K562 (cell line): ENCODE measurements around the gene TMC1. TPM values are rescaled to one million over a fixed set of nuclear protein-coding genes. Genes with fewer than 3 reads are reported as not detected.
A peak's percentile ranks its signal among the peaks of the same experiment; 100 is the strongest.

ENCODE experiments used
- ATAC-seq: fragments of 200-7000 bp; cut with Tn5 transposase; 3 replicates; pipeline ENCODE4 v1.9.1; 2020; ENCODE audit warnings: moderate library complexity
- BruUV-seq: library from RNA; stranded (reverse); fragments of 400-500 nt; replicated peaks from 2 replicates; lab custom pipeline; 2021; lab: Mats Ljungman, UMichigan
- CTCF ChIA-PET: fragments of 300-600 bp; formaldehyde crosslinking; extraction: SDS; loops from one replicate; lab custom pipeline; 2021; ENCODE audit warnings: low intra/inter-chr PET ratio; lab: Yijun Ruan, JAX
- POLR2A ChIA-PET: fragments of 300-600, 350-650 bp; sonication (Branson Sonifier 250); formaldehyde crosslinking; extraction: SDS; loops from one replicate; lab custom pipeline; 2021; ENCODE audit warnings: antibody characterized with exemption, inconsistent platforms; lab: Yijun Ruan, JAX
- DNase-seq, 4 experiments: peaks; one replicate each; pipeline versions ENCODE4 v3.0.0 to v3.0.0-alpha.2; 2011 to 2018; ENCODE audit warnings: low spot score in 3 of 4, mixed read lengths in 3 of 4; ENCODE audit errors: extremely low read depth in 1 of 4
- FAIRE-seq: peaks from 2 replicates; lab custom pipeline; 2011; peaks lifted over from hg19 to GRCh38; lab: Jason Lieb, UNC
- H2AFZ ChIP-seq: 2 replicates; pipeline ENCODE4 v1.6.0; 2011; ENCODE audit warnings: low read depth, low read length, control low read depth, inconsistent platforms
- H3K27ac ChIP-seq: fragments of 200-600 bp; 3 replicates; pipeline ENCODE4 v1.8.0; 2011; ENCODE audit warnings: low read depth, mild to moderate bottlenecking, control low read depth, inconsistent platforms, low read length, moderate library complexity, mixed read lengths; ENCODE audit errors: extremely low read depth
- H3K27me3 ChIP-seq, 2 experiments: fragments of 300-600 bp in 1 of 2; 2 replicates in 1 of 2; 3 replicates in 1 of 2; pipeline versions ENCODE4 v1.6.0 to v1.8.0; 2011; ENCODE audit warnings: inconsistent platforms in 2 of 2, low read length in 2 of 2, mild to moderate bottlenecking in 1 of 2, mixed read lengths in 1 of 2, moderate library complexity in 1 of 2; ENCODE audit not compliant: control insufficient read depth in 2 of 2, insufficient read depth in 2 of 2
- H3K36me3 ChIP-seq: fragments of 300-600 bp; 3 replicates; pipeline ENCODE4 v1.8.0; 2011; ENCODE audit warnings: mild to moderate bottlenecking, low read length, inconsistent platforms; ENCODE audit not compliant: control insufficient read depth, insufficient read depth
- H3K4me1 ChIP-seq, 2 experiments: fragments of 200-600 bp in 1 of 2; replicated peaks in 1 of 2; 2 replicates in 1 of 2; 3 replicates in 1 of 2; pipeline versions ENCODE4 v1.5.1 to v1.8.0; 2011; ENCODE audit warnings: inconsistent platforms in 2 of 2, low read length in 2 of 2, mild to moderate bottlenecking in 1 of 2, mixed read lengths in 1 of 2, moderate library complexity in 1 of 2; ENCODE audit not compliant: control insufficient read depth in 2 of 2, insufficient read depth in 2 of 2
- H3K4me2 ChIP-seq: 2 replicates; pipeline ENCODE4 v1.6.1; 2011; ENCODE audit warnings: low read length, control low read depth, inconsistent platforms, mixed read lengths; ENCODE audit not compliant: insufficient read depth
- H3K4me3 ChIP-seq: fragments of 200-600 bp; sonication (generic), shearing (Covaris generic); 2 replicates; pipeline ENCODE4 v1.5.1; 2016; ENCODE audit warnings: control low read depth, inconsistent platforms
- H3K79me2 ChIP-seq: fragments of 200-600 bp; 3 replicates; pipeline ENCODE4 v1.8.0; 2011; ENCODE audit warnings: low read length, inconsistent platforms; ENCODE audit not compliant: control insufficient read depth, insufficient read depth
- H3K9ac ChIP-seq, 2 experiments: 2 replicates each; pipeline versions ENCODE4 v1.6.0 to v1.6.1; 2011; ENCODE audit warnings: low read depth in 2 of 2, low read length in 2 of 2, control low read depth in 1 of 2, inconsistent platforms in 1 of 2, mild to moderate bottlenecking in 1 of 2, mixed read lengths in 1 of 2; ENCODE audit not compliant: insufficient read depth in 1 of 2
- H3K9me1 ChIP-seq: one replicate; pipeline ENCODE4 v1.6.0; 2011; ENCODE audit warnings: inconsistent platforms, mild to moderate bottlenecking, low read length, moderate library complexity; ENCODE audit not compliant: control insufficient read depth, insufficient read depth
- H3K9me3 ChIP-seq: replicated peaks from 2 replicates; pipeline ENCODE4 v1.5.1; 2011; ENCODE audit warnings: low read depth, low read length, inconsistent platforms; ENCODE audit not compliant: control insufficient read depth, insufficient read depth
- H4K20me1 ChIP-seq: replicated peaks from 2 replicates; pipeline ENCODE4 v1.6.1; 2011; ENCODE audit warnings: low read length, inconsistent platforms, mixed read lengths; ENCODE audit not compliant: control insufficient read depth, insufficient read depth
- ARHGAP35 ChIP-seq: fragments of 450-650 bp; IDR thresholded peaks from 2 replicates; pipeline ENCODE4 v1.6.1; 2018; ENCODE audit not compliant: partially characterized antibody
- EGR1 ChIP-seq: fragments of 450-650 bp; conservative IDR thresholded peaks from 2 replicates; pipeline ENCODE4 v1.6.1; 2017; ENCODE audit warnings: mild to moderate bottlenecking
- HOXB6 ChIP-seq: fragments of 250-450 bp; sonication (Bioruptor Pico); IDR thresholded peaks from 2 replicates; pipeline ENCODE4 v1.5.1; 2022; ENCODE audit warnings: mild to moderate bottlenecking, borderline replicate concordance
- MAZ ChIP-seq, 2 experiments: fragments of 450-650 bp in 1 of 2; sonication (generic) in 1 of 2; formaldehyde crosslinking; IDR thresholded peaks in 1 of 2; conservative IDR thresholded peaks in 1 of 2; 2 replicates each; pipeline versions ENCODE4 v1.4.0 to v1.5.0; 2020; ENCODE audit warnings: mild to moderate bottlenecking in 1 of 2, missing genetic modification reagents in 1 of 2
- MEIS2 ChIP-seq: fragments of 450-650 bp; IDR thresholded peaks from 2 replicates; pipeline ENCODE4 v1.6.1; 2014; ENCODE audit warnings: mild to moderate bottlenecking; ENCODE audit not compliant: partially characterized antibody
- NCOA1 ChIP-seq: fragments of 450-650 bp; IDR thresholded peaks from 2 replicates; pipeline ENCODE4 v1.6.1; 2016; ENCODE audit warnings: low read depth
- PBX2 ChIP-seq, 2 experiments: IDR thresholded peaks in 1 of 2; conservative IDR thresholded peaks in 1 of 2; 2 replicates each; pipeline ENCODE4 v1.6.1; 2016; ENCODE audit warnings: low read depth in 2 of 2, mild to moderate bottlenecking in 1 of 2, missing compliant biosample characterization in 1 of 2, missing genetic modification characterization in 1 of 2, moderate library complexity in 1 of 2
- PCBP2 ChIP-seq: fragments of 200-400 bp; formaldehyde crosslinking; IDR thresholded peaks from 2 replicates; pipeline ENCODE4 v1.6.1; 2018; ENCODE audit warnings: low read length, low read depth, mild to moderate bottlenecking, moderate library complexity; ENCODE audit not compliant: poor library complexity, severe bottlenecking
- RFX1 ChIP-seq: fragments of 450-650 bp; IDR thresholded peaks from 2 replicates; pipeline ENCODE4 v1.6.1; 2016; ENCODE audit warnings: mild to moderate bottlenecking, moderate library complexity
- RFX7 ChIP-seq: fragments of 250-450 bp; sonication (Bioruptor Pico); IDR thresholded peaks from 2 replicates; pipeline ENCODE4 v1.5.1; 2021; ENCODE audit warnings: mild to moderate bottlenecking
- SAP30 ChIP-seq: fragments of 200-600 bp; sonication (generic); IDR thresholded peaks from 2 replicates; pipeline ENCODE4 v1.6.1; 2012; ENCODE audit warnings: borderline replicate concordance, low read depth, mild to moderate bottlenecking, moderate library complexity, low read length, control low read depth, inconsistent platforms; ENCODE audit not compliant: insufficient read depth, poor library complexity, severe bottlenecking
- SREBF1 ChIP-seq: fragments of 150-350 bp; IDR thresholded peaks from 2 replicates; pipeline ENCODE4 v1.6.1; 2014; ENCODE audit warnings: antibody characterized with exemption, low read depth, low read length, borderline replicate concordance
- THRB ChIP-seq: fragments of 450-650 bp; formaldehyde crosslinking; conservative IDR thresholded peaks from 2 replicates; pipeline ENCODE4 v1.4.0; 2022; ENCODE audit warnings: mild to moderate bottlenecking, missing genetic modification characterization
- ZBTB1 ChIP-seq: sonication (generic); formaldehyde crosslinking; IDR thresholded peaks from 2 replicates; pipeline ENCODE4 v1.8.1; 2023; ENCODE audit warnings: missing genetic modification reagents, low read depth, mild to moderate bottlenecking, borderline replicate concordance
- ZC3H11A ChIP-seq: IDR thresholded peaks from 2 replicates; pipeline ENCODE4 v1.6.1; 2012; ENCODE audit warnings: low read depth, low read length, improper control_type of control experiment
- ZFP36 ChIP-seq: fragments of 150-350 bp; IDR thresholded peaks from 2 replicates; pipeline ENCODE4 v1.6.1; 2018; ENCODE audit warnings: low read length, low read depth; ENCODE audit not compliant: partially characterized antibody
- ZNF511 ChIP-seq: sonication (generic); formaldehyde crosslinking; IDR thresholded peaks from 2 replicates; pipeline ENCODE4 v1.8.0; 2022; ENCODE audit warnings: mild to moderate bottlenecking, missing genetic modification reagents
- ZNF717 ChIP-seq: fragments of 250-450 bp; sonication (Bioruptor Pico); IDR thresholded peaks from 2 replicates; pipeline ENCODE4 v1.5.0; 2021
- WGBS: fragments of 100-300 bp; shearing (Covaris generic); methylation state at CpG from one replicate; pipeline ENCODE4 v1.1.6; 2016; ENCODE audit warnings: low coverage, mixed read lengths; ENCODE audit not compliant: insufficient coverage; ENCODE audit errors: missing lambda C conversion rate; 5-methylcytosine and 5-hydroxymethylcytosine counted together
- in situ Hi-C: fragments of 300-500 bp; cut with MboI; formaldehyde crosslinking; loops from 4 replicates; pipeline ENCODE4 v1.15.0; 2018; ENCODE audit warnings: inconsistent platforms, mixed read lengths
- intact Hi-C: fragments of 100-400 bp; cut with micrococcal nuclease; formaldehyde crosslinking; loops from 2 replicates; pipeline ENCODE4 v1.14.2; 2022
- polyA plus RNA-seq, 8 experiments: library from polyadenylated mRNA; depleted of rRNA in 4 of 8; stranded (reverse) in 5 of 8; unstranded in 3 of 8; fragments of >200 nt; fragmentation: Nextera tagmentation in 2 of 8; fragmentation: Illumina TruSeq in 1 of 8; extraction: Ambion mirVana in 2 of 8; extraction: Trizol in 1 of 8; gene quantifications; 2 replicates each; pipeline versions ENCODE4 v1.2.1 to v1.2.3, GENCODE V29; 2011 to 2014; ENCODE audit warnings: inconsistent platforms in 1 of 8, missing spikeins in 1 of 8
- total RNA-seq, 7 experiments: library from RNA; depleted of rRNA in 6 of 7; stranded (reverse); fragments of >200 nt in 6 of 7; fragmentation: Illumina TruSeq in 2 of 7; extraction: Trizol in 2 of 7; gene quantifications; 2 replicates each; pipeline versions ENCODE4 v1.2.1 to v1.2.3, GENCODE V29; 2011 to 2021; ENCODE audit warnings: low replicate concordance in 1 of 7

TMC1 gene
- total and polyA plus RNA-seq, 9 of the 15 experiments (the other 6 are each of a cell fraction or from before 2014, with no cell fraction given): 0.10 to 0.15 TPM; not detected in 7

GRCh38 chr9:72539824-72540347, 18.5 kb downstream of the TMC1 start:
- WGBS: 3% methylated on average over 6 of the region's 6 CpGs
- H3K9me1 ChIP-seq: no peaks in the 10 kb centered on the region
- peaks cover 3 to 19% of the 10 kb centered on the region in 2 experiments; a peak in 3 of 5 replicates for H3K4me1 ChIP-seq
- DNase-seq (peak; percentile 16 to 78 (median 43)), FAIRE-seq (peak; percentile 94), ATAC-seq (peak; percentile 96)
- no peaks in the 10 kb centered on the region for H4K20me1 ChIP-seq
- peak overlapping the region in 1 of 2 experiments; percentile 58; a peak in 2 of 4 replicates for H3K9ac ChIP-seq
- in situ Hi-C loops (no loop called here), intact Hi-C loops (loop anchor here (5.0 kb wide), 3 partner anchors 37 to 73 kb away; no protein-coding TSS in a partner anchor)
- H3K9me3 ChIP-seq: no peaks in the 10 kb centered on the region
- no peaks in the 10 kb centered on the region for H3K27me3 ChIP-seq
- H3K4me2 ChIP-seq: peak overlapping the region; percentile 68
- BruUV-seq: no TSS peak
- CTCF ChIA-PET: no interaction called here
- H3K4me3 ChIP-seq: no peak overlapping the region
- H3K36me3 ChIP-seq: no peaks in the 10 kb centered on the region
- peak overlapping the region; percentile 85 for H2AFZ ChIP-seq
- no peaks in the 10 kb centered on the region for H3K79me2 ChIP-seq
- POLR2A ChIA-PET: interaction anchor here (0.9 to 1.3 kb wide), 3 partner anchors 12 to 175 kb away, joined by 3 to 4 read pairs (median 3); partner anchors contain the start of gene ZFAND5
- H3K27ac ChIP-seq: peak overlapping the region; percentile 81
- TF ChIP-seq ZNF511 (CRISPR knock-in tag) (no peak), NCOA1 (no peak), PBX2 (CRISPR knock-in tag; IDR thresholded peaks at IDR 0.05; ENCODE audit: low read depth) (no peak), PBX2 (tag; conservative IDR thresholded peaks at IDR 0.05; ENCODE audit: low read depth) (peak; percentile 86), MAZ (CRISPR knock-in tag; conservative IDR thresholded peaks at IDR 0.05 in 1 of 2, IDR thresholded peaks at IDR 0.05 in 1 of 2) (0 out of 4 replicates have a peak, but pooled peaks of 1 of the 2 experiments have one; percentile 13), HOXB6 (CRISPR knock-in tag) (no peak), SAP30 (no peak), EGR1 (peak; percentile 49), ZC3H11A (no peak), ZFP36 (no peak), ZNF717 (CRISPR knock-in tag) (no peak), ARHGAP35 (no peak), RFX7 (CRISPR knock-in tag) (no peak), MEIS2 (peak; percentile 97), SREBF1 (no peak), PCBP2 (no peak), ZBTB1 (no peak), RFX1 (no peak), THRB (CRISPR knock-in tag) (no peak)
